HG02642 (cell line): ENCODE results near the gene ANXA2.
"Not testable (repeated sequence)": the region's sequence is repeated elsewhere in the genome, so short reads cannot be mapped to it uniquely, and the experiment has no call there.

ENCODE experiments used
- ATAC-seq: cut with Tn5 transposase; IDR thresholded peaks from one replicate; pipeline ENCODE4 v1.9.1; 2021; ENCODE audit warnings: mild to moderate bottlenecking; ENCODE audit not compliant: unreplicated experiment, poor library complexity

The ANXA2 gene

DNA sequence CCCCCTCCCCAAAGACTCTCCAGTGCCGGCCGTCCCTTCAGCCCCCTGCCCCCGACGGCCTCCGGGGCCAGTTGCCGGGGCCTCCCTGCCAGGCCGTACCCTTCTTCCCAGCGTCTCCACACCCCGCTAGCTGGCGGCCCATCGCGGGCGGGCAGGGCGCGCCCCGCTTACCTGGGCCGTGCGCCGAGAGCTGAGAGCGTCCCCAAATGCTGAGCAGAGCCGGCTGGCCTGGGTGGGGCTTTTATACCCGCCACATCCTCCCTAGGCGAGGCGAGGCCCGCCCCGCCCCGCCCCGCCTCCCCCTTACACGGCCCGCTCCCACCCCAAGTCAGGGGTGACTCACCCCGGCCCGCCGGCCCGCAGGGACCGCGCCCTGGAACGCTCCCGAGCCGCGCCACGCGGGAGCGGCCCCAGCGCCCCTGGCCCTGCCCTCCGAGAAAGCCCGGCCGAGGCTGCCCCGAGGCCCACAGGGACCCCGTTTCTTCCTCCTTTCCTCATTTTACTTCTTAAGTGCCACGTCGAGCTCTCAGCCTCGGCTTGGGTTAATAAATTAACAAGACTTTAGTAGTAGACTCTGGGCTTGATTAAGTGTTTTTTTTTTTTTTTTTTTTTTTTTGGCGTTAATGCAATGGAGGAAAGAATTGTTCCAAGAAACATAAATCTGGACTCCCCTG, at the start of gene ANXA2:
Gene ANXA2, minus strand, starts transcription at position 215 of the 674 bp plus-strand sequence. CDS start 11,911 bp downstream, outside the sequence.
- ATAC-seq = peak; percentile 73

DNA sequence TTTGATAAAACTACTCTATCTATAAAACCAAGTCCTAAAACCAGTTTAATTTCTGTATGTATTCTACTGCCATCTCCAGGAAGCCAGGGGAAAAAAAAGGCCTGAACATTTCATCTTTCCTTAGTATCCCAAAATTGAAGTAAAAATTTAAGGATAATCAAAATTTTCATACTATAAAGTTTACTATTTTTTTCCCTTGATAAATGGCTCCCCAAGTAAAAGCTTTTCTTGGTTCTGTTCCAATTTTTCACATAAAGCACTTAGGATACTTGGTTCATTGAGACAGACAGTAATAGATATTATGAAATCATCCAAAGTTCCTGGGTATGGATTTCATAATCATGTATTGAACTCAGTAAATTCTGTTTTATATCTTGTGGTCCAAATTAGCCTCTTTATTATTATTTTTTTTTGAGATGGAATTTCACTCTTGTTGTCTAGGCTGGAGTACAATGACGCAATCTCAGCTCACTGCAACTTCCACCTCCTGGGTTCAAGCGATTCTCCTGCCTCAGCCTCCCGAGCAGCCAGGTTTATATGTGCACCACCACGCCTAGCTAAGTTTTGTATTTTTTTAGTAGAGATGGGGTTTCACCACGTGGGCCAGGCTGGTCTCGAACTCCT, 46.6 kb upstream of the ANXA2 start:
- no peak for ATAC-seq

DNA sequence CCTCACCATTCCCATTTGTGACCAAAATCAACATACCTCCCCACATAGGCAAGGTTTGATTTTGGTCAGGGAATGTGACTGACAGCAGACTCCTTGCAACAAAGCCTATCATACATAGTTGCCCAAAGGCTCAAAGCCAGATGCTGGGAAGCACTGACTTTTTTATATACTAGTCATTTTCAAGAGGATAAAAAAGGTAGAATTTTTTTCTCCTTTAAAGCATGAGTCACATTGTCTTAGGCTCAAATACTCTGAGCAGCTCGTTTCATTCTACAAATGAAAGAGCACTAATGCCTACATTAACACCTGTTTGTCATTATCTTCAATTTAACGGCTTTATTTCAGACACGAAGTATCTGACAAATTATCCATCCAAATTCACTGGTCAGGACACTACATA, 45.0 kb upstream of the ANXA2 start:
- ATAC-seq = no peak

DNA sequence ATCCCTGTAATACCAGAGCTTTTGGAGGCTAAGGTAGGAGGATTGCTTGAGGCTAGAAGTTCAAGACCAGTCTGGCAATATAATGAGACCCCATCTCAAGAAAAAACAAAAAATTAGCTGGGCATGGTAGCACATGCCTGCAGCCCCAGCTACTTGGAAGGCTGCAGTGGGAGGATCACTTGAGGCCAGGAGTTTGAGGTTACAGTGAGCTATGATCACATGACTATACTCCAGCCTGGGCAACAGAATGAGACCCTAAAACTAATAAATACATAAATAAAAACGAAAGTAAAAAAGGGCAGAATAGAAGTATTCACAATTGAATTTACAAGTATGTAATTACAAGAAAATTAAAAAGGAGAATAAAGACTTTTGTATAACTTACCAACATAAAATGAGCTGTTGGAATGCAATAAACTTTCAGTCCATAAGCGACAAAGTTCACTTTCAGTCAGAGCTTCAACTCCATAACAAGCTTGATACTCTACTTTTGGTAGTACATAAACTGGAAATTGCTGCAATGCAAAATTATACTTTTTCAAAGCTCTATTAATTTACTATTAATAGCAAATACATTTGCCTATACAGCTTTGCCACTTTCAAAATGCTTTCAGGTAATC, 44.4 kb upstream of the ANXA2 start:
- no peak for ATAC-seq

DNA sequence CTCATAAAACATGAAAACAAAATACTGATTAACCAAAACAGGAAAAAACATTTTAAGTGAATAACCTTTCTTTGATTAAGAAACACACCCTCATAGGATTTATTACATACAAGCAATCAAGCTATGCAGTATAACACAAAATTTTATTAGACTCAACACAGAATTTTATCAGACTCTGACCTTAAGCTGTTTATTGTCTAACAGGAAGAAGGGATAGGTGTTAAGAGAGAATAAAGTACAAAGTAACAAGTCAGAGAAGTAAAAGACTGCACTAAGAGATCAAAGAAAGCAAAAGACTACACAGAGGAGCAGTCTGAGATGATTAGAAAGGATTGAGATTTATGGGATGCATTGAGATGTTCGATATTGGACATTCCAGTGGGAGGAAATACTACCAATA, 43.5 kb upstream of the ANXA2 start:
- no peak for ATAC-seq

DNA sequence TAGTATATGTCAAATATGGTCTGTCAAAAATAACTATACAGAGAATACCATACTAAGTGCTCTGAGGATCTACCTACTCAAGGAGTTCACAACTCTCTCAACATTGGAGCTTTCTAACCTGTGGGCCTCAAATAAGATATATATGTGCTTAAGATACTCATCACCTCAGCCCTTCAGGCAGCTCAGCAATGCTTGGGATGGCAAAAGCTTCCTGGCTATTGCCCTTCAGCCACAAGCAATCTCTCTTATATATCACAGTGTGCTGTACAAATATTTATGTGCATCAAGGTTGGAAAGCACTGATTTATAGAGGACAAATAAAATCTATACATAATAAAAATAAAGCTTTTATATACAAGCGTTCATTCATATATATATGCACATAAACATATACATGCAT, 40.9 kb upstream of the ANXA2 start:
- no peak for ATAC-seq

DNA sequence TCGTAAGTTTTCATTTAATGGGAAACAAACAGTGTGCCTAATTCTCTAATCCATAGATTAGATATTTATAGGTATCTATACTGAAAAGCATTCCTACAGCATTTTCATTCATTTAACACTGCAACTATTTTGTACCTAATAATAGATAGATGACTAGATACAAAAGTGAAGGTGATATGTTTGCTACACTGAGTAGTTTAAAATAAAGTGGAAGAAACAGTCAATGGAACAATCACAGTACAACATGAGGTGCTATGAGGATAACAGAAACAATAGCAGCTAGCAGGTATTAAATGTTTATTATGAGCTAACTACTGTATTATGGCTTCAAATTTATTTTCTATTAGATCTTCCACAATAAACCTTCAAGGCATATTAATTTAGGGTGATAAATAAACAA, 31.1 kb upstream of the ANXA2 start:
- no peak for ATAC-seq

DNA sequence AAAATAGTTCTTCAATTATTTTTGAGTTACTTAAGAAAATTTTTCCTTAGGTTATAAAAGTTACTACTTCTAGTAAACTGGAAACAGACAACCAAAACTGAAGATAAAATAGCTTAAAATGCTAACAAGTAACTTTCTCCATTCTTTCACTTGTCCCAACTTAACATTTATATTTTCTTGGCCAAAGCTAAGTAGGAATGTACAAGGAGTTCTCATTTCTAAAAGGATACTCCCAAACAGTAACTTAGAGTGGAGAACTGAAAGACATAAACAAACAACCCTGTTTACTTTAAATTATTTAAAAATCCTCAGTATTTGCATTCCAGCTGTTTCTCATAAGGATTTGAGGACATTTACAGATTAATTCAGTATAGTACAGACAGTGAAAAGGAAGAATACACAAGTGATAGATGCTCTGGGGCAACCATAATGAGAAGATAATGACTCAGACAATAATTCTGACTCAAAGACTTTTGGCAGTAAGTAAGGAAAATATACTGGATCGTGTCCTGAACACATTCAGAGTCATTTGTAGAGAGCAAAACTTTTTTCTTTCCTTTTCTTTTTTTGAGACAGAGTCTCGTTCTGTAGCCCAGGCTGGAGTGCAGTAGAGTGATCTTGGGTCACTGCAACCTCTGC, 29.2 kb upstream of the ANXA2 start:
- ATAC-seq = no peak

DNA sequence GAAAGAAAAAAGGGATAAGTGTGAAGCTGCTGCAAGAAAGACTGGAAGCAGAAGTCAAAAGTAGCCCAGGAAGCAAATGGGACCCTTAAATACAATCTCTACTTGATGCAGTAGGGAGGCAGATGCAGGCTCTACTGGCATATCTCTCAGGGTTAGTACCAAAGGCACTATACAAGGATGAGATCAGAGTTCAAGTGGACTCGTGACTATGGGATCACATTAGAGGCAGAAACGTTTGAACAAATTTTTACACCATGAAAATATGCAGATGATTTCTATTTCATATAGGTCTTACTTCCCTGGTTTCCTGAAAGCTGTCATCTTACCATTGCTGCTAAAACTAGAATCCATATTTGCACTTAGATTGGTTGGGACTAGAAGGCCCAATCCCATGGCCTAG, 27.7 kb upstream of the ANXA2 start:
- no peak for ATAC-seq

DNA sequence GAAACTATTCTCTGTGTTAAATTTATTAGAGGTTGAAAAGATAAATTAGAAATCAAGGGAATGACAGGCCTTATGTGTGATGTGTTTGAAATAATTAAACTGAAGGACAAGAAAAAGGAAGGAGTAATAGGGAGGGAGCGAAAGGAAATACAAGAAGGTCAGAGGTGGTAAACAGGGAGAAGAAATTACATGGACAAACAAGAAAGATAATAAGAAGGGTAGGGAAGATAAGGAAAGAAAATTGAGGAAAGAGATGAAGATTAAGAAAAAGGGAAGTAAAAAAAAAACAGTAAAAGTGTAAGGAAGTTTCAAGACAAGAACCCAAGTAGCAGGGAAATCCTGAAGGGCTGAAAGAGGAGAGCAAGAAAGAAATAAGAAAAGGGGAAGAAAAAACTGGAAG, 26.2 kb upstream of the ANXA2 start:
- no peak for ATAC-seq

DNA sequence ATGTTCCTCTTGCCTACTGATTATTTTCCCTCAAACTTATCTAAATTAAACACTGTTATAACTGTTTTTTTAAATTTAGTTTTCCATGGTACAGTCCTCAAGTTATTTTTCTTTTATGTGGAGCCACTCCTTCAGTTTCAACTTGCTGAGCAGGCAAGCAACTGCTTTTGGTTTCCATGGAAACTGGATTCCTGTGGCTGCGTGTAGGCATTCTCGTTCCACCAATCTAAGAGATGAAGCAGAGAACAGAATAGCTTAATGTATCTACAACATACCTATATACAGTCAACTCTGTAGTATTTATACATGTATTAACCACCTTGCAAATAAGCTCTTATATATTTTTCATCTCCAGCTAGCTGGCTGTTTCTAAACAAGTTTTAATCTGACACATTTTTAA, 25.8 kb upstream of the ANXA2 start:
- no peak for ATAC-seq

DNA sequence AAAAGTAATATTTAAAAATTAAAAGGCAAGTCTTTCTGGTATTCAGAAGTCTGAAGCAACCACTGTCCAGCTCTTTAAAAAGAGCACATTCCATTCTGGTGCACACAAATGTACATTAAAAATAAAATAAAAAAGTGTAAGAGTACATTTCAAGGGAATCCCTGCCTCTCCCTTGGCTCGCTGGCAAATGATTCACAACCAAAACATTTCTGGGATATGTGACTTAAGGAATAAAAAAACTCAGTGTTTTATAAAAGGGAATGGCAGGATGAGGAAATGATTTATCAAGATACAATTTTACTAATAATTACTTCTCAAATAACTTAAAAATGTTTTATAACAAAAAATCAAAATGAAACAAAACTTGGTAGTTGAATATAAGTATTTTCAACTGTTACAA, 23.8 kb upstream of the ANXA2 start:
- ATAC-seq = no peak

DNA sequence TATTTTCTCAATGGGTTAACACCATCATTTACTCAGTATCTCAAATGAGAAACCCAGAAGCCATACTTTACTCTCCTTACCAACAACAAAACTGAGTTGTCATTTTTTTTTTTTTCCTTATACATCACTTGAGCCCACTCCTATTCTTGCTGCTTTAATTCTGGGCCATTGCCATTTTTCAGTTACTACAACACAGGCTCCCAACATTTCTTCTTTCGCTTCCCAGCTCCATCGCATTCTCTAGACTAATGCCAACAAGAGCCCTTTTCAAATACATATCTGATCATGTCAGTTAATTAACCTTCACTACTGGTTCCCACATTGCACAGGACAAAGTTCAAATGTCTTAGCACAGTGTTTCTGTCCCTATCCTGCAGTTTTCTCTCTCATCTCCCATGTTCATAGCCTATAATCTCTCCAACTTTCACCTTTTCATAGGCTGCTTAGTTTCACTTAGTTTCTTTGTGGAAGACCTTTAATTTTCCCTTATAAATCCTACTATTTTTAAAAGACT, 22.5 kb upstream of the ANXA2 start:
- ATAC-seq = no peak

DNA sequence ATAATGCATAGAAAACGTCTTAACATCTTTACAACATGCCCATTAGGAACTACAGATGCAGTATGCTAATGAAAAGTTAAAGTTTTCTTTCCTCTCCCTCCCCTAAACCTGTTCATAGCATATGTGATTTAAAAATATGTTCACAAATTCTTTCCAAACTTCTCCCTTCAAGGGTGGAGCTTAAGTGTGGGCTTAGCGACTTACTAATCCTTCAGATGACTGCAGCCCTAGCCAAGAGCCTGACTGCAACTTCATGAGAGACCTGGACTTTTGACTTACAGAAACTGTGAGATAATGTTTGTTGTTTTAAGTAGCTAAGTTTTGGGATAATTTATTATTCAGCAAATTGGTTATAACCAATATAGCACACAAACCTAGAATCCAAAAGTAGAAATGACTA, 22.0 kb upstream of the ANXA2 start:
- ATAC-seq = no peak

DNA sequence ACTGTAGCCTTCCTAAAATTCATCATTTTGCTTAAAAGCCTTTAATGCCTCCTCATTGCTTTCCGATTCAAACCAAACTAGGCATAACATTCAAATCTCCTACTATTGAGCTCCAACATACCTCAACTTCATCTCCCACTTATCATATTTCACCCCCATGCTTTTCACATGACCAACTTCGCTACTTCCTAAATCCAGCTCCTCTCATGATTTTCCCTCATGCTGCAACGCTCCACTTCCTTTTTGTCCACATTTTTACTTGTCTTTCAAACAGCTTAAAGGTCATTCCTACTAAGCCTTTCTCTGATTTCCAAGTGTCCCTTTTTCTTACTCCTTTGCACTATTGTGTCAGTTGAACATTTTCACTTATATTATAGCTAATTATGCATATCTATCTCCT, 20.3 kb upstream of the ANXA2 start:
- no peak for ATAC-seq

DNA sequence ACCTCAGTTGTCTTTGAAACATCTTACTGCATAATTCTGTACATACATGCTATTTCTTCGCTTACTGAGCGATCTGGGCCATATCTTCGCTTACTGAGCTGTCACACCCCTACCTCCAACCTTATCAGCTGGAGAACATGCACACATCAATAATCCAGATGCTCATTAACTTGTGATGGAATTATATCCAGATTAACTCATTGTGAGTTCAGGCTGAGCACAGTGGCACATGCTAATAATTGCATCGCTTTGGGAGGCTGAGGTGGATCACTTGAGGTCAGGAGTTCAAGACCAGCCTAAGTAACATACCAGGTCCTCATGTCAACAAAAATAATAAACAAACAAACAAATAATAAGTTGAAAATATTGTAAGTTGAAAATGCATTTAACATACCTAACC, 19.3 kb upstream of the ANXA2 start:
- no peak for ATAC-seq

DNA sequence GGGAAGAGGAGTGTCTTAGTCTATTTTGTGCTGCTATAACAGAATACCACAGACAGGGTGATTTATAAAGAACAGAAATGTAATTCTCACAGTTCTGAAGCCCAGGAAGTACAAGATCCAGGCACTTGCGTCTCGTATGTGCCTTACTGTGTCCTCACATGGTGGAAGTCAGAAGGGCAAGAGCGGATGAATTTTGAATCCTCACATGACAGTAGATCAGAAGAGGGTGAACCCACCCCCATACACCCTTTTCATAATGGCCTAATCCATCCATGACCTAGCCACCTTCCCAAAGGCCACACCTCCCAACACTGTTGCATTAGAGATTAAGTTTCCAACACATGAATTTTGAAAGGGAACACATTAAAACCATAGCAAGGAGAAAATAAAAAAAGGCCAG, 18.7 kb upstream of the ANXA2 start:
- ATAC-seq = no peak

DNA sequence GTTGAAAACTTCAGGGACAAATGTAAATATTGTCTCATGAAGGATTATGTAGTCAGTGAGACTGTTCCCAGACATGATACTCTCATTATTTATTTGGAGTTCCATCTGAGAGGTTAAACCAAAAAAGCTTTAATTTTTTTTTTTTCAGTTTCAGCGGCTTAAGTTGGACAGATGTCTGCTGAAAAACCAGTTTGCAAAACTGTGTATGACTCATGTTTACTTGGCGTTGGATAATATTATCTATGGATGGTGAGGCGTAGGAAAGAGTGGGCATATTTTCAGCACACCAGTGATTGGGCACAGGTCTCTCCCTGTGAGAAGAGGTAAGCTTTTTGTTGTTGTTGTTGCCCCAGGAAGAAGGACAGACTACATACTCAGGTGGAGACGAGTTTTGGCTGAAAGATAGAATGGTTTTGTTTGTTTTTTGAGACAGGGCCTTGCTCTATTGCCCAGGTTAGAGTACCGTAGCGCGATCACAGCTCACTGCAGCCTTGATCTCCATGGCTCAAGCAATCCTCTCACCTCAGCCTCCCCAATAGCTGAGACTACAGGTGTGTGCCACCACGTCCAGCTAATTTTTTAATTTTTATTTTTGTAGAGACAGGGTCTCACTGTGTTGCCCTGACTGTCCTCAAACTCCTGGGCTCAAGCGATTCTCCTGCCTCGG, 16.4 kb upstream of the ANXA2 start:
- no peak for ATAC-seq

DNA sequence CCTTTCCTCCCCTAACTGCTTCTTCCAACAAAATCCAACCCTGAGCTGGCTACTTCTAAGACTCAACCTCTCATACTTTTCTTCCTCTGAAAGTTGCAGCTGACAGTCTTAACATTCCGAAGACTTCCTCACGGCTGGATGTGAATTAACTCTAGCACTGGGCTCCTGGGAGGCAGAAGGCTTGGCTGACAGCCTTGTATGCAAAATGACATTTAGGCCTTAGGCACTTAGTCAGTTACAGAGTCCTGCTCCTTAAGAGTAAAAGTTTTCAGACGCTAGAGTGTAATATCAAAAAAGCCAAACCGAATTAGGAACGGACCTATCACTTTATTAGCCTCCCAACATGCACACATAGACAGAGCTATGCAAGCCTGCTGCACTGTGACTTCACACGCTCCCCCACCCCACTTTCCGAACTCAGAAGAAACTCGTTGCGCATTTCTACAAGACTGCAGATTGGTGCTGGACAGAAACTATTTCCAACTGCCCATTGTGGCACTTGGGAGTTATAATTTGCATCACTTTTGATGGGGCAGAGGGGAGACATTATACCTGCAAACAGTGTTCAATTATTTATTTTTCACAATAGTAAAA, 15.5 kb upstream of the ANXA2 start:
- ATAC-seq = no peak

DNA sequence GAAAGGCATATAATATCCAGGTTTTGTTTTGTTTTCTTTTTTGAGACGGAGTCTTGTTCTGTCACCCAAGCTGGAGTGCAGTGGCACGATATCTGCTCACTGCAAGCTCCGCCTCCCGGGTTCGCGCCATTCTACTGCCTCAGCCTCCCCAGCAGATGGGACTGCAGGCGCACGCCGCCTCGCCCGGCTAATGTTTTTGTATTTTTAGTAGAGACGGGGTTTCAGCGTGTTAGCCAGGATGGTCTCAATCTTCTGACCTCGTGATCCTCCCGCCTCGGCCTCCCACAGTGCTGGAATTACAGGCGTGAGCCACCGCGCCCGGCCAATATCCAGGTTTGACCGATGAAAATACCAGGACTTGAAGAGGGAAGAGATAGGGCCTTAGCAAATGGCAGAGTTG, 15.0 kb upstream of the ANXA2 start:
- ATAC-seq = not testable (repeated sequence)
